HepG2 (cell line): ENCODE measurements around the gene VIT. TPM values are rescaled to one million over a fixed set of nuclear protein-coding genes. Genes with fewer than 3 reads are reported as not detected.

Source experiments
- AKAP8 ChIP-seq: sonication (generic); formaldehyde crosslinking; IDR thresholded peaks from 2 replicates; pipeline ENCODE4 v1.5.1; 2020; ENCODE audit warnings: mild to moderate bottlenecking, missing genetic modification reagents
- BORCS8-MEF2B ChIP-seq: sonication (generic); formaldehyde crosslinking; IDR thresholded peaks from 2 replicates; pipeline ENCODE4 v1.8.0; 2022; ENCODE audit warnings: mild to moderate bottlenecking, missing genetic modification reagents
- CEBPG ChIP-seq: IDR thresholded peaks from 2 replicates; pipeline ENCODE4 v1.6.1; 2016
- FLYWCH1 ChIP-seq: sonication (generic); formaldehyde crosslinking; IDR thresholded peaks from 2 replicates; pipeline ENCODE4 v1.8.1; 2023; ENCODE audit warnings: mild to moderate bottlenecking, missing genetic modification reagents
- FOXK2 ChIP-seq: fragments of 450-650 bp; IDR thresholded peaks from 2 replicates; pipeline ENCODE4 v1.6.1; 2016
- JARID2 ChIP-seq: sonication (generic); formaldehyde crosslinking; IDR thresholded peaks from 2 replicates; pipeline ENCODE4 v1.8.1; 2023; ENCODE audit warnings: missing genetic modification reagents, inconsistent platforms; ENCODE audit not compliant: insufficient replicate concordance
- MEF2D ChIP-seq: sonication (generic); formaldehyde crosslinking; IDR thresholded peaks from 2 replicates; pipeline ENCODE4 v1.5.1; 2020; ENCODE audit warnings: mild to moderate bottlenecking, missing genetic modification reagents
- NFRKB ChIP-seq: fragments of 450-650 bp; IDR thresholded peaks from 2 replicates; pipeline ENCODE4 v1.6.1; 2017
- PCBP1 ChIP-seq: fragments of 200-400 bp; formaldehyde crosslinking; IDR thresholded peaks from 2 replicates; pipeline ENCODE4 v1.6.1; 2017; ENCODE audit warnings: mild to moderate bottlenecking, low read depth, low read length, borderline replicate concordance
- RBFOX2 ChIP-seq: fragments of 200-400 bp; formaldehyde crosslinking; IDR thresholded peaks from 2 replicates; pipeline ENCODE4 v1.6.1; 2017; ENCODE audit warnings: low read depth, mild to moderate bottlenecking, low read length
- TBX2 ChIP-seq: sonication (generic); formaldehyde crosslinking; IDR thresholded peaks from 2 replicates; pipeline ENCODE4 v1.5.0; 2020; ENCODE audit warnings: missing genetic modification reagents, mild to moderate bottlenecking, borderline replicate concordance
- ZIK1 ChIP-seq: sonication (generic); formaldehyde crosslinking; IDR thresholded peaks from 2 replicates; pipeline ENCODE4 v1.5.0; 2020; ENCODE audit warnings: mild to moderate bottlenecking, low read depth, missing genetic modification reagents, borderline replicate concordance
- ZNF343 ChIP-seq: sonication (generic); formaldehyde crosslinking; IDR thresholded peaks from 2 replicates; pipeline ENCODE4 v1.4.0; 2020; ENCODE audit warnings: mild to moderate bottlenecking, missing genetic modification reagents
- ZNF484 ChIP-seq: sonication (generic); formaldehyde crosslinking; IDR thresholded peaks from 2 replicates; pipeline ENCODE4 v1.5.1; 2020; ENCODE audit warnings: mild to moderate bottlenecking, low read depth, missing genetic modification reagents, borderline replicate concordance
- ZNF691 ChIP-seq: sonication (generic); formaldehyde crosslinking; IDR thresholded peaks from 2 replicates; pipeline ENCODE4 v1.4.0; 2020; ENCODE audit warnings: missing genetic modification reagents, low read depth, mild to moderate bottlenecking, borderline replicate concordance
- polyA plus RNA-seq, 8 experiments: library from polyadenylated mRNA; depleted of rRNA in 3 of 8; stranded (reverse) in 7 of 8; unstranded in 1 of 8; fragments of >200 nt; fragmentation: Illumina TruSeq in 4 of 8; extraction: Trizol in 4 of 8; gene quantifications; 2 replicates each; pipeline versions ENCODE4 v1.2.1 to v1.2.3, GENCODE V29; 2011 to 2016; ENCODE audit warnings: low read depth in 4 of 8, missing spikeins in 1 of 8, mixed read lengths in 1 of 8; ENCODE audit not compliant: insufficient read depth in 1 of 8
- total RNA-seq, 5 experiments: library from RNA; depleted of rRNA; stranded (reverse); fragments of >200 nt; fragmentation: Illumina TruSeq; extraction: Trizol; gene quantifications; 2 replicates each; pipeline ENCODE4 v1.2.3, GENCODE V29; 2016; ENCODE audit warnings: low read depth in 1 of 5
- TF ChIP-seq, protein P1 (sequence below): sonication (generic); formaldehyde crosslinking; conservative IDR thresholded peaks from 2 replicates; pipeline ENCODE4 v1.8.0; 2022; ENCODE audit warnings: low read depth, missing genetic modification reagents
- TF ChIP-seq, protein P2 (sequence below): sonication (generic); formaldehyde crosslinking; IDR thresholded peaks from 2 replicates; pipeline ENCODE4 v1.4.0; 2020; ENCODE audit warnings: missing genetic modification reagents, borderline replicate concordance
- TF ChIP-seq, protein P3 (sequence below): sonication (generic); formaldehyde crosslinking; IDR thresholded peaks from 2 replicates; pipeline ENCODE4 v1.4.0; 2020; ENCODE audit warnings: mild to moderate bottlenecking, missing genetic modification reagents, borderline replicate concordance

VIT gene
- total and polyA plus RNA-seq, 2 of the 13 experiments (the other 11 are each of a cell fraction or from before 2014, with no cell fraction given) = not detected

DNA sequence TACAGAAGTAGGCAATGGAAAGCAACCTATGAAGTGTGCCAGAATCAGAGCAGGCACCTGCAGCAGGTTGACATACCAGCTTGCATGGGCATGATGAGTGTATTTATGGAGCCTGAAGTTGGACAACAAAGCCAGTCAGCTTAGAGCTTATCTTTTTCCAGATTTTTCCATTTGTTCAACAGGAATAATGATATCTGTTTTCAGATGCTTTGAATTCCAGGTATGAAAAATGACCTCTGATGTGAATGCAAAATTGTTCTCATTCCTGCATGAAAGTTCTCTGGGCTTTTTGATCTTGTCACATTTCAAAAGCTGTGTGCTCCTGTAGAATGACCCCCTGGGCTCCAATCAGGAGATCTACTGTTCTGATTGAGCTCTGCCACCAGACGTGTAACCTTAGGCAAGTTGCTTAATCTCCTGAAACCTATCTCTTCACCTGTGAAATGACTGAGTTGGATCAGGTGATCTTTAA, 38.2 kb upstream of the VIT start (continued):
- TF ChIP-seq, protein P1, sequence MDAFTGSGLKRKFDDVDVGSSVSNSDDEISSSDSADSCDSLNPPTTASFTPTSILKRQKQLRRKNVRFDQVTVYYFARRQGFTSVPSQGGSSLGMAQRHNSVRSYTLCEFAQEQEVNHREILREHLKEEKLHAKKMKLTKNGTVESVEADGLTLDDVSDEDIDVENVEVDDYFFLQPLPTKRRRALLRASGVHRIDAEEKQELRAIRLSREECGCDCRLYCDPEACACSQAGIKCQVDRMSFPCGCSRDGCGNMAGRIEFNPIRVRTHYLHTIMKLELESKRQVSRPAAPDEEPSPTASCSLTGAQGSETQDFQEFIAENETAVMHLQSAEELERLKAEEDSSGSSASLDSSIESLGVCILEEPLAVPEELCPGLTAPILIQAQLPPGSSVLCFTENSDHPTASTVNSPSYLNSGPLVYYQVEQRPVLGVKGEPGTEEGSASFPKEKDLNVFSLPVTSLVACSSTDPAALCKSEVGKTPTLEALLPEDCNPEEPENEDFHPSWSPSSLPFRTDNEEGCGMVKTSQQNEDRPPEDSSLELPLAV (CRISPR knock-in tag) = no peak
- TF ChIP-seq BORCS8-MEF2B (CRISPR knock-in tag) (no peak), RBFOX2 (no peak), FOXK2 (no peak), NFRKB (no peak), FLYWCH1 (CRISPR knock-in tag) (no peak), ZNF343 (CRISPR knock-in tag) (no peak), AKAP8 (CRISPR knock-in tag) (no peak), PCBP1 (no peak), ZNF484 (CRISPR knock-in tag) (no peak), ZIK1 (CRISPR knock-in tag) (no peak), CEBPG (CRISPR knock-in tag) (peak; percentile 81), MEF2D (CRISPR knock-in tag) (no peak), ZNF691 (CRISPR knock-in tag) (no peak), JARID2 (CRISPR knock-in tag) (no peak), TBX2 (CRISPR knock-in tag) (peak; percentile 34; the same call in 1 of the 2 replicates)
- TF ChIP-seq, protein P2, sequence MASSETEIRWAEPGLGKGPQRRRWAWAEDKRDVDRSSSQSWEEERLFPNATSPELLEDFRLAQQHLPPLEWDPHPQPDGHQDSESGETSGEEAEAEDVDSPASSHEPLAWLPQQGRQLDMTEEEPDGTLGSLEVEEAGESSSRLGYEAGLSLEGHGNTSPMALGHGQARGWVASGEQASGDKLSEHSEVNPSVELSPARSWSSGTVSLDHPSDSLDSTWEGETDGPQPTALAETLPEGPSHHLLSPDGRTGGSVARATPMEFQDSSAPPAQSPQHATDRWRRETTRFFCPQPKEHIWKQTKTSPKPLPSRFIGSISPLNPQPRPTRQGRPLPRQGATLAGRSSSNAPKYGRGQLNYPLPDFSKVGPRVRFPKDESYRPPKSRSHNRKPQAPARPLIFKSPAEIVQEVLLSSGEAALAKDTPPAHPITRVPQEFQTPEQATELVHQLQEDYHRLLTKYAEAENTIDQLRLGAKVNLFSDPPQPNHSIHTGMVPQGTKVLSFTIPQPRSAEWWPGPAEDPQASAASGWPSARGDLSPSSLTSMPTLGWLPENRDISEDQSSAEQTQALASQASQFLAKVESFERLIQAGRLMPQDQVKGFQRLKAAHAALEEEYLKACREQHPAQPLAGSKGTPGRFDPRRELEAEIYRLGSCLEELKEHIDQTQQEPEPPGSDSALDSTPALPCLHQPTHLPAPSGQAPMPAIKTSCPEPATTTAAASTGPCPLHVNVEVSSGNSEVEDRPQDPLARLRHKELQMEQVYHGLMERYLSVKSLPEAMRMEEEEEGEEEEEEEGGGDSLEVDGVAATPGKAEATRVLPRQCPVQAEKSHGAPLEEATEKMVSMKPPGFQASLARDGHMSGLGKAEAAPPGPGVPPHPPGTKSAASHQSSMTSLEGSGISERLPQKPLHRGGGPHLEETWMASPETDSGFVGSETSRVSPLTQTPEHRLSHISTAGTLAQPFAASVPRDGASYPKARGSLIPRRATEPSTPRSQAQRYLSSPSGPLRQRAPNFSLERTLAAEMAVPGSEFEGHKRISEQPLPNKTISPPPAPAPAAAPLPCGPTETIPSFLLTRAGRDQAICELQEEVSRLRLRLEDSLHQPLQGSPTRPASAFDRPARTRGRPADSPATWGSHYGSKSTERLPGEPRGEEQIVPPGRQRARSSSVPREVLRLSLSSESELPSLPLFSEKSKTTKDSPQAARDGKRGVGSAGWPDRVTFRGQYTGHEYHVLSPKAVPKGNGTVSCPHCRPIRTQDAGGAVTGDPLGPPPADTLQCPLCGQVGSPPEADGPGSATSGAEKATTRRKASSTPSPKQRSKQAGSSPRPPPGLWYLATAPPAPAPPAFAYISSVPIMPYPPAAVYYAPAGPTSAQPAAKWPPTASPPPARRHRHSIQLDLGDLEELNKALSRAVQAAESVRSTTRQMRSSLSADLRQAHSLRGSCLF (CRISPR knock-in tag) = no peak
- TF ChIP-seq, protein P3, sequence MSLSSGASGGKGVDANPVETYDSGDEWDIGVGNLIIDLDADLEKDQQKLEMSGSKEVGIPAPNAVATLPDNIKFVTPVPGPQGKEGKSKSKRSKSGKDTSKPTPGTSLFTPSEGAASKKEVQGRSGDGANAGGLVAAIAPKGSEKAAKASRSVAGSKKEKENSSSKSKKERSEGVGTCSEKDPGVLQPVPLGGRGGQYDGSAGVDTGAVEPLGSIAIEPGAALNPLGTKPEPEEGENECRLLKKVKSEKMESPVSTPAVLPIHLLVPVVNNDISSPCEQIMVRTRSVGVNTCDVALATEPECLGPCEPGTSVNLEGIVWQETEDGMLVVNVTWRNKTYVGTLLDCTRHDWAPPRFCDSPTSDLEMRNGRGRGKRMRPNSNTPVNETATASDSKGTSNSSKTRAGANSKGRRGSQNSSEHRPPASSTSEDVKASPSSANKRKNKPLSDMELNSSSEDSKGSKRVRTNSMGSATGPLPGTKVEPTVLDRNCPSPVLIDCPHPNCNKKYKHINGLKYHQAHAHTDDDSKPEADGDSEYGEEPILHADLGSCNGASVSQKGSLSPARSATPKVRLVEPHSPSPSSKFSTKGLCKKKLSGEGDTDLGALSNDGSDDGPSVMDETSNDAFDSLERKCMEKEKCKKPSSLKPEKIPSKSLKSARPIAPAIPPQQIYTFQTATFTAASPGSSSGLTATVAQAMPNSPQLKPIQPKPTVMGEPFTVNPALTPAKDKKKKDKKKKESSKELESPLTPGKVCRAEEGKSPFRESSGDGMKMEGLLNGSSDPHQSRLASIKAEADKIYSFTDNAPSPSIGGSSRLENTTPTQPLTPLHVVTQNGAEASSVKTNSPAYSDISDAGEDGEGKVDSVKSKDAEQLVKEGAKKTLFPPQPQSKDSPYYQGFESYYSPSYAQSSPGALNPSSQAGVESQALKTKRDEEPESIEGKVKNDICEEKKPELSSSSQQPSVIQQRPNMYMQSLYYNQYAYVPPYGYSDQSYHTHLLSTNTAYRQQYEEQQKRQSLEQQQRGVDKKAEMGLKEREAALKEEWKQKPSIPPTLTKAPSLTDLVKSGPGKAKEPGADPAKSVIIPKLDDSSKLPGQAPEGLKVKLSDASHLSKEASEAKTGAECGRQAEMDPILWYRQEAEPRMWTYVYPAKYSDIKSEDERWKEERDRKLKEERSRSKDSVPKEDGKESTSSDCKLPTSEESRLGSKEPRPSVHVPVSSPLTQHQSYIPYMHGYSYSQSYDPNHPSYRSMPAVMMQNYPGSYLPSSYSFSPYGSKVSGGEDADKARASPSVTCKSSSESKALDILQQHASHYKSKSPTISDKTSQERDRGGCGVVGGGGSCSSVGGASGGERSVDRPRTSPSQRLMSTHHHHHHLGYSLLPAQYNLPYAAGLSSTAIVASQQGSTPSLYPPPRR (CRISPR knock-in tag) = no peak
